Kidney glomerular epithelial cell (primary cell): ENCODE results near the gene OGFR.

Experiments
- DNase-seq: peaks from one replicate; lab custom pipeline; 2025; lab: John Stamatoyannopoulos, UW

OGFR gene

DNA sequence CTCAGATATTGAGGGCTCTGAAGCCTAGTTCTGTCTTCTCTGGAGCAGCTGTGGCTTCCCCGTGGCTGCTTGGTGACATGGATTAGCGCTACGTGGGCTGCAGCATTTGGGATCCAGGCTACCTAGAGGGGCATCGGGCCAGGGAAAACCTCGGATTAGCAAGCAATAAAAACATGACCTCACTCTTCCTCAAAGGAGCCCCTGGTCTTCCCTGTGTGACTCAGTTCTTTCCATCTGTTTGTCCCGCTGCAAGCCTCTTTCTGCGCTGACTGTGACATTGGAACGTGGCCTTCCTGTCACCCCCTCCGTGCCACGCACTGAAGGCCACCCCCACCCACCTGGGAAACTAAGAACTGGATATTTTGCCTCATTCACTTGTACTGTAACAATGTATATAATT lies 4.8 kb upstream of the OGFR start:
- DNase-seq, result no peak

DNA sequence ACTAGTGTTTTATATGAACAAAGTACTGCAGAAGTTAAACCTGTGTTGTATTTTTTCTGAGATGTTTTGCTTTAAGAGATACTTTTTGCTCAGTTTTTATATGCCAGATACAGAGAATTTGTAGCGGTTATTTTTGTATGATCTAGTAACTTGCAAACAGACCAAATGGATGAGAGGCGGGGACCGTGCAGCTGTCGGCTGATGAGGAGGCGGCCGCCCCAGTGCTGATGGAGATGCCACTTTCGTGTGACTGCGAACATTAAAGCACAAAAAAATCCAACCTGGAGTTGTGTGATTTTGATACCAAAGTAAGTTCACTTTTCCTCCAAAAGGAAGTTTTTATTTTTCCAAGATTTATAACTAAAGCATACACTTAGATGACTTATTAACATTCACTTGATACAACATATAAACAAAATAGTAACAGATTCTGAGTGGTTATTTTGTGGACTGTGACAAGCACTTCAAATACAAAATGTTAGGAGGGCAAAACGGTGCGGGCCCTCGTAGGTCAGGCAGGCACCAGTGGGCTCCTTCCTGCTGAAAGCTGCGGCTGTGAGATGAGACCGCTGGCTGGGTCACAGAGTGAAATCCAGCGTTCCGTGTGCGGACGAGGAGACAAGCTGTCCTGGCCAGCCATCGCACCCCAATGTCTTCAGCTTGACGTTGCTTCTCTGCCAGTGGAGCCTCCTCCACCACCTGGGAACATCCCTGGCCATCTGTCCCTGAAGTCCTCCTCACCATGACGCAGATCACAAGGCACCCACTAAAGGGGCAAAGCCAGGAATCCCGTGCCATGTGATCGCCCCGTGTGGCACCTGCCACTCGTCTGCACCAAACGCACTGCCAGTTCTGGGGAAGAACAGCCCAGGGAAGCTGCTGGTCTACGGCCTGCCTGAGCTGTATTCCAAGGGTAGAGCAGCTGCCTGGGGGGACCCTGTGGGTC lies 4.0 kb upstream of the OGFR start:
- no peak for DNase-seq

- no peak for DNase-seq
Observed at GRCh38 chr20:62801284-62802010, 3.2 kb upstream of the OGFR start.

- DNase-seq, result no peak
Observed at GRCh38 chr20:62802026-62802712, 2.5 kb upstream of the OGFR start.

GRCh38 chr20:62804021-62804626 lies 511 bp upstream of the OGFR start:
- DNase-seq, result no peak

DNA sequence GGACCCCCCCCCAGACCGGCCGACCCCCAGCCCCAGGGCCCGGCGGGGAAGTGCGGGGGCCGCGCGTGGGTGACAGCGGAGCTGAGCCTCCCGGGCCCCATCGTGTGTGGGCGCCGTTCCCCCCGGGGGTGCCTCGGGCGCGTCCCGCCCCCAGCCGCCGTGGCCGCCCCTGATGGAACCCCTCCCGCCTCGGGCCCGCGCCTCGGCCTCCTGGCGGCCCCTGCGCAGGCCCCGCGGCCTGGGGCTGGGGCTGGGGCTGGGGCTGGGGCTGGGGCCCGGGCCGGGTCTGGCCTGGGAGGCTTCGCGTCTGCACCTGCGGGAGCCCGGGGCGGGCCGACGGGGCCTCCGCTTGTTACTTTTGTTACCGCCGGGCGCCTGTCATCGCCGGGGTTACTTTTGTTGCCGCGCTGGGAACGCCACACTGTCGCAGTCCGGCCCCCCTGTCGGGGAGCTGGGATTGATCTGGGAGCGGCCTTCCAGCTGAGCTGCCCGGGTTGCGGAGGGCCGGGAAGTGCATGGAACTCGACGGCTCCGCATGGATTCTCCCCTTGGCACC lies 598 bp downstream of the OGFR start:
- DNase-seq, result no peak

DNA sequence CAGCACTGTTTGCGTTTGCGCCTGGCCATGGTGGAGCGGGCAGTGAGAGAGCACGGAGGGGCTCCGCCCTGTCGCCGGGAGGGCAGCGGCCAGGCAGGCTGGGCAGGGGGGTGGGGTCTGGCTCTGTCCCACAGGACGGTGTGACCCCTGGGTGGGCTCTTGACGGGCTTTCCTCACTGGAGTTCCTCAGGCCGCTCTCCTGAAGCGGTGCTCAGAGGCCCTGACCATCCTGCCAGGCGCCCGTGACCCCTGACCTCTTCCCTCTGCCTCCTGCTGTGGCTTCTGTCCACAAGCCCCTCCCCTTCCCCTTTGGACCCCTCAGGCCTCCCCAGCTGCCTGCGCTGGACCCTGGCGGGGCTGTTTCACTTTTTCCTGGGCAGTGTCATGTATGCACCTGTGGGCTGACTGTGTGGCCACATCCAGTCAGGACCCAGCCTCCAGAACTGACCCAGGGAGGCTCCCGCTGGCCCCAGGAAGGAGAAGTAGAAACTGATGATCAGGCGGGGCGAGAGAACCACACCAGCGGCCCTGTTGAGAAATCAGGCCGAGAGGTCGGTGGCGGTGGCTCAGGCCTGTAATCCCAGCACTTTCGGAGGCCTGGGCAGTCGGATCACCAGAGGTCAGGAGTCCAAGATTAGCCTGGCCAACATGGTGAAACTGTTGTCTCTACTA lies 1.2 kb downstream of the OGFR start:
- no peak for DNase-seq

- DNase-seq, result no peak
Observed at GRCh38 chr20:62806383-62807050, 1.9 kb downstream of the OGFR start.

- DNase-seq, result no peak
Observed at GRCh38 chr20:62807444-62808210, 3.0 kb downstream of the OGFR start.

DNA sequence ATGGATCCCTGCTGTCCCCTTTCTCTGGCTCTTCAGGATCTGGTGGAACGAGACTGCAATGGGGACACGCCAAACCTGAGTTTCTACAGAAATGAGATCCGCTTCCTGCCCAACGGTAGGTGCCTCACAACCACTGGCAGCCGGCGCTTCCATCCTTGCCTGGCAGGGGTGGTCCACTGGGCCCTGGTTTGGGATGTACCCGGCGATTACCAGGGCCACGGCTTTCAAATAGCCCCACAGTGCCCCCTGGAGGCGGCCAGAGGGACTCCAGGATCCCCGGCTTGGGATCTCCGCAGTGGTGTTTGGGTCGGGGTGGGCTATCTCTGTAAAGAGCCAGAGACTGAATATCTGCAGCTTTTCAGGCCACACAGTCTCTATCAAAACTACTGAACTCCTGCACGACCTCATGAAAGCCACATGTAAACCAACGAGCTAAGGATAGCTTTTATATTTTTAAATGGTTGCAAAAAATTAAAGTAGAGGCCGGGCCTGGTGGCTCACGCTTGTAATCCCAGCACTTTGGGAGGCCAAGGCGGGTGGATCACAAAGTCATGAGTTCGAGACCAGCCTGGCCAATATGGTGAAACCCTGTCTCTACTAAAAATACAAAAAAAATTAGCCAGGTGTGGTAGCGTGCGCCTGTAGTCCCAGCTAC lies 3.7 kb downstream of the OGFR start:
- DNase-seq, result peak; percentile 11

DNA sequence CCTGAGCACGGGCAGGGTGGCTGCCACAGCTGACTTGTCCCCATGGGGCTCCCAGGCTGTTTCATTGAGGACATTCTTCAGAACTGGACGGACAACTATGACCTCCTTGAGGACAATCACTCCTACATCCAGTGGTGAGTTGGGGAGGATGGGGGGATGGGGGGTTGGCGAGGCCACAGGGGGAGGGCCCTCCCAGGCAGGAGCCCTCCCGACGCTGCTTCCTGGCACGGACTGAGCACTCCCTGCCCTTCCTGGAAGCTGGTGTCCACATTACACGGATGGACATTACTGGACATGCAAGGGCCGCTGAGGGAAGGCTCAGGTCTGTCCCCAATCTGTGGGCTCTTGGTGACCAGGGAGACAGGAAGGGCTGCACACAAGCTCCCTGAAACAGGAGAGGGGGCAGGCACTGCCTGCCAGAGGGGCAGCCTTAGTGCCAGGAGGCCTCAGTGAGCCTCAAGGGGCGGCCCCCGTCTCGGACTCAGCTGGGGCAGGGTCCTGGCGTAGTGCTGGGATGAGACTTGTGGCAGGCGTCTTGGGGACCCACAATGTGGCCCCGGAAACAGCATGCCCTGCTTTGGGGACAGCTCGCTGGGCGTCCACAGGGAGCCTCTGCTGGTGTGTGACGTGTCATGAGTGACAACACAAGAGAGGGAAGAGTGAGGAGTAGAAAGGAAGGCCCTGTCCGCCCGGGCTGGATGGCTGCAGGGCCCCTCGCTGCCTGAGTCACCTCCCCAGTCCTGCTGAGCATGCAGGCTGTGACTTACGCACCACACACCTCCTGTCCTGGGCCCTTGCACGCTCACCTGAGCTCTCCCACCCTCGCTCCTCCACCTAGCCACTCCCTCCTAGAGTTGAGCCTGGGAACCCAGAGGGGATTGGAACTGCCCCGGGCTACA lies 5.1 kb downstream of the OGFR start:
- no peak for DNase-seq

DNA sequence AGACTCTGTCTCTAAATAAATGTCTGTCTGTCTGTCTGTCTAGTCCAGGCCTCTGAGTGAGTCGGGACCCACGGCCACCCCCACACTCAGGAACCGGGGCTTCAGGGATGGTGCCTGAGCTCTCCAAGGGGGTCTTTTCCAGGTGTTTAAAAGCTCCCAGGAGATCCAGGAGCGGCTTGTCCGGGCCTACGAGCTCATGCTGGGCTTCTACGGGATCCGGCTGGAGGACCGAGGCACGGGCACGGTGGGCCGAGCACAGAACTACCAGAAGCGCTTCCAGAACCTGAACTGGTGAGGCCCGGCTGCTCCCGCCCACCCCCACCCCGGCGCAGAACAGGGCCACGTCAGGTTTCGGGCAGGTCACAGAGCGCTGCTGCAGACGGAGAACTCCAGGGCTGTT lies 6.7 kb downstream of the OGFR start:
- no peak for DNase-seq

DNA sequence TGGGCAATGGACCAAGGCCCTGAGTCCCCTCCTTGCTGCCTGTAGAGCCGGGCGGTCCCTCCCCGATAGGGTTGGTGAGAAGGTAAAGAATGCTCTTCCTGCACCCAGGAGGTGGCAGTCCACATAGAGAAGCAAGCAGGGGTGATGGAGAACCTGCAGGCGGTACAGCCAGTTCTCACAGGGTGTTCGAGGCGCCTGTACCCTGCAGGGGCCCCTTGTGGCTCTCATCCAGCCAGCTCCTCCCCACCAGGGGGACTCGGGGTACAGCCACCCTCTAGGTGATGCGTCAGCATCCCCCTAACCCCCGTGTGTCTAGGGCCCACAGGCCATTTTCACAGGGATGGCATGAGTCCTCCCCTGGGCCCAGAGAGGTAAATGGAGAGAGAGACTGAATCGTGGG lies 7.1 kb downstream of the OGFR start:
- DNase-seq, result no peak

DNA sequence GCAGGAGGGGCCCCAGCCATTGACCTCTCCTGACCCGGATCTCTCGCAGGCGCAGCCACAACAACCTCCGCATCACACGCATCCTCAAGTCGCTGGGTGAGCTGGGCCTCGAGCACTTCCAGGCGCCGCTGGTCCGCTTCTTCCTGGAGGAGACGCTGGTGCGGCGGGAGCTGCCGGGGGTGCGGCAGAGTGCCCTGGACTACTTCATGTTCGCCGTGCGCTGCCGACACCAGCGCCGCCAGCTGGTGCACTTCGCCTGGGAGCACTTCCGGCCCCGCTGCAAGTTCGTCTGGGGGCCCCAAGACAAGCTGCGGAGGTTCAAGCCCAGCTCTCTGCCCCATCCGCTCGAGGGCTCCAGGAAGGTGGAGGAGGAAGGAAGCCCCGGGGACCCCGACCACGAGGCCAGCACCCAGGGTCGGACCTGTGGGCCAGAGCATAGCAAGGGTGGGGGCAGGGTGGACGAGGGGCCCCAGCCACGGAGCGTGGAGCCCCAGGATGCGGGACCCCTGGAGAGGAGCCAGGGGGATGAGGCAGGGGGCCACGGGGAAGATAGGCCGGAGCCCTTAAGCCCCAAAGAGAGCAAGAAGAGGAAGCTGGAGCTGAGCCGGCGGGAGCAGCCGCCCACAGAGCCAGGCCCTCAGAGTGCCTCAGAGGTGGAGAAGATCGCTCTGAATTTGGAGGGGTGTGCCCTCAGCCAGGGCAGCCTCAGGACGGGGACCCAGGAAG lies 7.7 kb downstream of the OGFR start:
- no peak for DNase-seq

DNA sequence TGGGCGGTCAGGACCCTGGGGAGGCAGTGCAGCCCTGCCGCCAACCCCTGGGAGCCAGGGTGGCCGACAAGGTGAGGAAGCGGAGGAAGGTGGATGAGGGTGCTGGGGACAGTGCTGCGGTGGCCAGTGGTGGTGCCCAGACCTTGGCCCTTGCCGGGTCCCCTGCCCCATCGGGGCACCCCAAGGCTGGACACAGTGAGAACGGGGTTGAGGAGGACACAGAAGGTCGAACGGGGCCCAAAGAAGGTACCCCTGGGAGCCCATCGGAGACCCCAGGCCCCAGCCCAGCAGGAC lies 8.2 kb downstream of the OGFR start:
- DNase-seq, result no peak

- DNase-seq, result no peak
Observed at GRCh38 chr20:62813588-62813987, 9.0 kb downstream of the OGFR start.

GRCh38 chr20:62814060-62814708 lies 9.5 kb downstream of the OGFR start:
- DNase-seq, result no peak

- no peak for DNase-seq
Observed at GRCh38 chr20:62814709-62815065, 10.1 kb downstream of the OGFR start.
